ENCODE results near the gene TCF7L2.

Gene TCF7L2

DNA sequence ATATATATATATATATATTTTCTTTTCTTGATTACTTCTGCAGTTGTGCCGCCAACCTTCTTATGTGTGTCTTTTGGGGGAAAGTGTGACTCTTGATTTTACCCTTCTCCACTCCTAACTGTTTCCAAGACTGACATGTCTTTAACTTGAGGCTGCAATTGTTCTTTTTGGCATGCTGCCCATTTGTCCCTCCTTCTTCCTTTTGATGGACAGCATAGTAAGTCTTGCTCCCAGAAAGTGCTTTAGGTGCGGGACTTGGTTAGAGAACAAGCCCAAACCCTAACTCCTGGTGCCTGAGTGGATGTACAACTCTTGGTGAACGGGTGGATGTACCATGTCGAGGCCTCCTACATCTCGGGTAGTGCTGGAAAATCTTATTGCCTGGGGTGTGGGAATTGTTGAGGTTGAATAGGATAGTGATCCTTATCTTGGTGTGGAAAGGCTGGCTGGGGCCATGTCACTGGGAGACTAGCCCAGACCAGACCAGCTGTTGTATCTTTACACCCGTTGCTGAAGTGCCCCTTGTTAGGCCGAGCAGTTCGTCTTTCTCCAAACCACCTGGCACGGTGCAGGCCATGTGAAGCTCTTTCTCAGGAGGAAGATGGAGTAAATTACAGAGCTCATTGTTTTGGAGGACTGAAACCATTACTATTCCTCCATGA is 16.3 kb downstream of the TCF7L2 start:
- no peak for DNase-seq

DNA sequence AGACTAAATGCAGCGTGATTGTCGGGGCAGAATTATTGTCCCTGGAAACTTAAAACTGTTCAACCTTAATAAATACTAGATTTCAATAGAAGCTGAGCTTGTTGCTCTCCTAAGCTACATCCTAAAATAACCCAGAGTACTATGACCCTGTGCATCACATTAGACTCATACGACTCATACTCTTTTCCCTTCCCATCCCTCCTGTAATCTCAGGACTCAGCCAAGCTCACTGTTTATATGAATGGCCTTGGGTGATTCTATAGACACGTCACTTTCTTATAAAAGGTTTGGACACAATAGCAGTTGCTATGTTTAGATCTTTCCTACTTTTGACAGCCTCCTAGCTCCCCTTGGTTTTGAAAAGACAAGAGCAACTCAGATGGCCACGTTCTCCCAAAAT is 17.2 kb downstream of the TCF7L2 start:
- DNase-seq = no peak

DNA sequence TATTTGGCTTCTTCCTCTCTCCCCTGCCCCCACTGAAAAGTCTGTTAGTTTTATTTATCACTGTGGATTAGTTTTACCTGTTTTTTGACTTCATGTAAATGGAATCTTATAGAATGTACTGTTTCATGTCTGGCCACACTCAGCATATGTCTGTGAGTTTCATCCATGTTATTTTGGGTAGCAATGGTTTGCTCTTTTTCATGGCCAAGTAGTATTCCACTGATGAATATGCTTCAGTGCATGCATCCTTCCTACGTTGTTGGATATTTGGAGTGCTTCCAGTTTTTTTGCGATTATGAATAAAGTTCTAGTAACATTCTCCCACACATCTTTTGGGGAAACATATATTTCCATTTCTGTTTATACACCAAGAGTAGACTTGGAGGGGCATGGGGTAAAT is 19.1 kb downstream of the TCF7L2 start:
- DNase-seq = no peak

DNA sequence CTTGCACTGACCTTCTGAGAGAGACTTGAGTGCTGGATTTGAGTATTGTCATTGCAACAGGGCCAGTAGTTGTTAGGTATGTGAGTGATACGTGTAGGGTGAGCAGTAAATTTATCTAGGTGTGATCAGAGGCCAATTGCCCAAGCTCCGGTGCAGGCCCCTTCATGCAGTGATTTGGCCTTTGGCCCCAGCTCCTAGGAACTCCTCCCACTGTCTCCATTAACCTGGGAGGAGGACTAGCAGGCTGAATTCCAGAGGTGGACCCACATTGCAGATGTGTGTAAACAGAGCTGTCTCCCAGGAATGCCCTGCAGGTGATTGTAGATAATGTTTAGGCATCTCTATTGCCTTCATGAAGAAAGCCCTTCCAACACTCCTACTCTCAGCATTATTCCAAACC is 19.5 kb downstream of the TCF7L2 start:
- DNase-seq = no peak

DNA sequence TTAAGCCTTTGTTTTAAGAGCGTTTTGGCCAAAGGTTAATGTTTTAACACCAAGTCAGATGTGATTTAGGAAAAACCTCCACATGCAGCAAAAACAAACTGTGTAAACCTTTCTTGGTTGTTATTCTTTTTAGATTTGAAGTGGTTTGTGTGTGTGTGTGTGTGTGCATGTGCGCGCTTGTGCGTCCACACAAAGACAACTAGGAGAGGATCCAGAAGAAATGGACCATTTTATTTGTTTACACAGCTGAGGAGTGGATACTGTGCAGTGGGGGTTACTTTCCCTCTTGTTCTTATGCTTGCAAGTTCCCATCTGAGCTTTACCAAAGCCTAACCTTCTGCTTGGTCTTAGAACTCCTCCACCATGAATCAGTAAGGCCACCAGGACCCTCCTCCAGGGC is 20.0 kb downstream of the TCF7L2 start:
- no peak for DNase-seq

DNA sequence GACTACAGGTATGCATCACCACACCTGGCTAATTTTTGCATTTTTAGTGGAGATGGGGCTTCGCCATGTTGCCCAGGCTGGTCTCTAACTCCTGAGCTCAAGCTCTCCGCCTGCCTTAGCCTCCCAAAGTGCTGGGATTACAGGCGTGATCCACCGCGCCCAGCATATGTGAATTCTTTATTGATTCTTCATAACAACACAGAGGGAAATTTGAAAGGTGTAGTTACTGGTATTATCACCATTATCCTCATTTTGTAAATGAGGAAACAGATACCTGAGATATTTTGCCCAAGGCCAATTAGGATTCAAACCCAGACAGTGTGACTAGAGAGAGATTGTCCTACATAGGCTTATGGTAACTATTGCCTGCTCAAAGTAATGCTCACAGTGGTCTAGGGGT is 22.6 kb downstream of the TCF7L2 start:
- DNase-seq = no peak

DNA sequence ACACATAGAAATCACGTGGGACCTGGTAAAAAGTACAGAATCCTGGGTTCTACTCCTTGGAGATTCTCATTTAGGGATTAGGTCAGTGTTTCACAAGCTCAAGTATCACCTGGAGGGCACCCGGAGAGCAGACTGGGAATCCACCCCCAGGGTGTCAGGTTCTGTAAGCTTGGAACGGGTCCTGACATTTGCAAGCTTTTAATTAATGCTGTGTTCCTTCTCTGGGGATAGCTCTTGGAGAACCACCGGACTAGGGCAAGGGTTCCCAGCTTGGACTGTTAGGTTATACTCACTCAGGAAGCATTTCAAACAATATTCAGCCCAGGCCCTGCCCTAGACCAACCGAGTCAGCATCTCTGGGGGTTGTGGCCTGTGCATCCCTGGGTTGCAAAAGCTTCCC is 23.0 kb downstream of the TCF7L2 start:
- DNase-seq = no peak

DNA sequence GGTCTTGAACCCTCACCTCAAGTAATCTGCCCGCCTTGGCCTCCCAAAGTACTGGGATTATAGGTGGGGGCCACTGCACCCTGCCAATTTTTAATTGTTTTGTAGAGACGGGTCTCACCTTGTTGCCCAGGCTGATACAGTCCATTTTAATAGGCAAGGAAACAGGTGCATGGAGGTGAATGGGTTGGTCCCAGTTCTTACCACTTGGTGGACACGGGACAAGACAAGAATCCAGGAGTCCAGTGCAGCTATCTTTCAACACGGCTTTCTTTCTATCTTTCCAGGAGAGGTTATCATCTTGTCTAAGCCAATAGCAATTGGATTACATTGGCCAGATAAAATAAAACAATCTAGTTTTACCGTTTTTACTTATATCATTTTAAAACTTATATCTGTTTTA is 23.8 kb downstream of the TCF7L2 start:
- DNase-seq = no peak

DNA sequence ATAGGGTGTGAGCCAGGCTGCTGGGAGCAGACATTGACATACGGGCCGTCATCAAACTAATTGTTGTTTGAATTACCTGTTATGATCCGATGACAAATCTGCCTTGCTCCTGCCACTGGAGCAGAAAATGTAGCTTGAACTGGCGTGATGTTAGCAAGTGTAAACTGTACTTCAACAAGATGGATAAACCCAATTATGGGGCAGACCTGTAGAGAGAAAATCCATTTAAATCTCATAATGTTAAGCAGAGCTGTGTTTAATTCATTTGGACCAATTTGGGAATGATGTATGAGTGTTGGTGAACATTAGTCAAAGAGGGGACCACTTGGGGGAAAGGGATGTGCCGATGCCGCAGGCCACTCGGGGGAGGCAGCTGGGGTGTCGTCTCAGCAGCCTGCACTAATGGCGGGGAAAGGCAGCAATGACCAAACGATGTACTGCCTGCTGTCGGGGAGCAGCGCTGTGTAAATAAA is 27.4 kb downstream of the TCF7L2 start:
- DNase-seq = no peak

DNA sequence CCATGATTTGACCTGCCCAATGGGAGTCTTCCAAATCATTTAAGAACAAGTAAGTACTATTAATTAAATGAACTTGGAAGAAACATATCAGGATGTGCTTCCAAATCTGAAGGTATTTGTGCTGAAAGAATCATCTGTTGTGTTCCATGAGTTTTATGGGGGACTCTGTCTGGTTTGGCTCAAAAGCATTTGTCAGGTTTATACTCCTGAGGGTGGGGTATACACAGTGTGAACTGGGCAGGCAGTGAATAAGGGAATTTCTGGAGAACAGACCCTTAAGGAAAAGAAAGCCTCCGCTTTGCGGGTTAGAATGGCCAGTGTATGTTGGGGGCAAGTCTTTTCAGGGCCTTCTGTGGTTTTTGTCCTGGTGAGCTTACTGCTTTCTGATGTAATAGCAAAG is 29.9 kb downstream of the TCF7L2 start:
- no peak for DNase-seq

DNA sequence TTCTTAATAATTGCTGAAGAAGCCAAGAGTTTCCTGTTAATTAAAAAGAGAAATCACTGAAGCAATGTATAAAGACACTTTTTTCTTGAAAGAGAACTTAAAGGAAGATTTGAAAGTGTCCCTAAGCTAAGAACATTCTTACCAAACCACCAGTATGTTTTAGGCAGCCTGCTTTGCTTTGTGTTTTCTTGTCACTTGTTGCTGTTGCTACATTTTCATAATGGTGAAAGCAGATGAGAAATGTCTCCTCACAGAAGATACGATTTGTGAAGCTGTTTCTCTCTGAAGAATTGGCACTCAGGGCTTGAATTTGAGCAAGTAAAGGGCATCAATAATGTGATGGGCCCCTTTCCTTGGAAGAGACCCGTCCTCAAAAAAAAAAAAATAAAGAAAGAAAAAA is 30.9 kb downstream of the TCF7L2 start:
- DNase-seq = no peak

DNA sequence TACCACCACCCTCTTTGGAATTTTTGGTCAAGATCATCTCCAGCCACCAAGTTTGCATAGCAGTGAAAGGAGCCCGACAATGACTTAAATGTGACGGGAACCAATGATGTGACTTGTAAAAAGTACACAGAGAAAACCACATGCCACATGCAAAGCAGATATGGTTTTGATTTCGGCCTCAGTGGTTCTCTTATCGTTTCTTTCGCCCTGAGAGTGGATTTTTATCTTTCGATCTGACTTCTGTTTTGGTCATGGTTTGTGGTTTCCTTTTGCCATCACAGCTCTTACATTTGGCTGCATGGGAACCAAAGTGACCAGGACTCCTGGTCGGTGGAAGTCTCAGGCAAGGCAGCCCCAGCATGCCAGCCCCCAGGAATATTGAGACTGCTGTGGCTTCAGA is 31.5 kb downstream of the TCF7L2 start:
- peak in 1 of 2 donors; percentile 5 for DNase-seq

DNA sequence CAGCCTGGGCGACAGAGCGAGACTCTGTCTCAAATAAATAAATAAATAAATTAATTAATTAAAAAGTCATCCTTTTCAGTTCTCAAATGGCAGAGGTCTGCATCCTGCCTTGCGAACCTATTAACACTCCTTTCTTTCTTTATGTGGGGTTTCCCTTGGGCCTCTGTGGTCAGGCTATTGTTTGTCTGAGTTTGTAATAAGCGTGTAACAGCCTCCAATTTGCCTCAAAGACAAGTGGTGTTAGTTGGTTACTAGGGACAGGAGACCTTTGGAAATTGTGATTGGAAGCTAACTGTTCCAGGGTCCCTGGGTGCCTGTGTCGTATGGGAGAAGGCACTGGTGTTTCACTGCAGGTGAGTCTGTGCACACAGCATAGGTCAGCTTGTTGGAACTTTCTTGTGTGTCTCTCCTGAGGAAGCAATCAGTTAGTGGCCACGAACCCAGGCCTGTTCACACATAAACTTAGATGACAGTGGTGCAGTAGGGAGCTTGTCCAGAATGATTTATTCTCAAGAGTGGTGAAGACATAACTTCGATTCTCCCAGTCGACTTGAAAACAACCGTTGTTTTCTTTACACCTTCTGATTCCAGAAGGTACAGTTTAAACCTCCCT is 33.5 kb downstream of the TCF7L2 start:
- DNase-seq = no peak

DNA sequence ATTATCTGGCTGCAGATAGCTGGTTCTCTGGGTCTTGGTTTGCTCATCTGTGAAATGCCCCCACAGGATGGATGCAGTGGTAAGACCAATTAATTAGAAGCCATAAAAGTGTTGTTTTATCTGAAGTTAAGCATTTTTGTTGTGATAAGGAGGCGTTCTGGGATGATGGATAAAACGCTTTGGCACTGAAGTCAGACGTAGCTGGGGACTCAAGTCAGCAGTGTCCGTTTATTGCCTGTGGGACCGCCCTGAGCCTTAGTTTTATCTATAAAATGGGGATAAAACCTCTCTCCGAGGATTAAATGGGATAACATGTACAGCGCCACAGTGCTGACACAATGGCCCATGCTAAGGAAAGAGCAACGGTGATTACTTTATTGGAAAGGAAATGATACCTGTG is 34.7 kb downstream of the TCF7L2 start:
- DNase-seq = no peak

DNA sequence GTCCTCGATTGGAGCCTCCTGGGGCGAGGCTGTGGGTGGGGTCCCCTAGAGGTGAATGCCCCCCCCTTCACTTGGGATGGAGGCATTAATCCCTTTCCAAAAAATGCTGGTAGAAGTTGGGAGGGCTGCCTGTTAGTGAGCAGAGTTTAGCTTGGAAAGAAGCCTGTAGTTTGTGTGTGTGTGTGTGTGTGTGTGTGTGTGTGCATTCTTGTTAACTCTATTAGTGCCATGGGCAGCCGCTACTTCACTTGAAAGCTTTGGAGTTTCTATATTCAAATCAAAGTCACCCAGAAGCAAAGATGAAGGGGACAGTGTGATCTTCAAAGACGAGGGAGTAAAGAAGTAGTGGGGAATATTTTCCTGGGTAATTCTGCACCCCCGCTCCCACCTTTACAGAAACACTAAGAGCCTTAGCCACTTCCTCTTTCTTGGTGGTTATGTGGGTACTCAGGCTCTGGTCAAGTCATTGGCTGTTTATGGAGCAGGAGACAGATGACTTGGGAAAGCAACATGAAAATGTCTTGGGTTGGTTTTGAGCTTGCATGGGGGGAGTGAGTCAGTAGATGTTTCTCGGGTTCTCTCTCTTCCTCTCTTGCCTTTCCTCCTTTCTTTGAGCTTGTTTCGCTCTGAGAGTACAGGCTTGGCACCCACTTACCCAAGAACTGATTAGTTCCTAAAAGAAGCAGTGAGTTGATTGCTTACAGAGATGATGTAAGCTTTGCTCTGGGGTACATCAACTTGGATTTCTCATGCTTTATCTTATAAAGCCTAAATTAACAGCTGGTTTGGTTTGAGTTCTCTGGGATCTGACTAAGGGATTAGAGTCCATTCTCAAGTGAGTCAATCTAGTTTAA is 35.9 kb downstream of the TCF7L2 start:
- no peak for DNase-seq

DNA sequence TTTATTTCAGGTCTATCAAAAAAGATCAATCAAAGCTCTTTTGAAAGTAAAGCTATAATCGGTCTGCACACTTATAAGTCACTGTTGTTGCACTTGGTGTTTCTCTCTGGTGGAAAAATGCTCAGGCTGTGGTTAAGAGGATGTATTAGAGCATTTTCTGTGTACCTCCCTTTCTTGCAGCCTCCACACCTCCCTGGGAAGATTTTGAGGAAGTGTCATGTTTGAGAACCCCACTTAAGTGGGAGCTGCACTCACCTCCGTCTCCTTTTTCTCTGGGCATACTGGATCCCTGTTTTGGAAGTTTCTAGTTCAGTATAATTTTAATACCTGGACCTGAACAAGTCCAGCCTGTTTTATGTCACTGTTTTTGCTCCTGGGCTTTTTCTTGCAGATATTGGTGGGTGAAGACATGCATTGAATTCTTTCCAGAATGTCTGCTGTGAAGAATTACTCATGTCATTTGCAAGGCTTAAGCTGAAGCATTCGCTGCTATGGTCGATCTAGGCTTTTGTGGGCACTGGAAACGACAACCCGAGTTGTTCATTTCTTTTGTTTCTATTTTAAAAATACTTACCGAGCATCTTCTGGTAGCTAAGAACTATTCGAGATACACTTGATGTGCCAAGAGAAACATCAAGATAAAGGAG is 36.6 kb downstream of the TCF7L2 start:
- no peak for DNase-seq

DNA sequence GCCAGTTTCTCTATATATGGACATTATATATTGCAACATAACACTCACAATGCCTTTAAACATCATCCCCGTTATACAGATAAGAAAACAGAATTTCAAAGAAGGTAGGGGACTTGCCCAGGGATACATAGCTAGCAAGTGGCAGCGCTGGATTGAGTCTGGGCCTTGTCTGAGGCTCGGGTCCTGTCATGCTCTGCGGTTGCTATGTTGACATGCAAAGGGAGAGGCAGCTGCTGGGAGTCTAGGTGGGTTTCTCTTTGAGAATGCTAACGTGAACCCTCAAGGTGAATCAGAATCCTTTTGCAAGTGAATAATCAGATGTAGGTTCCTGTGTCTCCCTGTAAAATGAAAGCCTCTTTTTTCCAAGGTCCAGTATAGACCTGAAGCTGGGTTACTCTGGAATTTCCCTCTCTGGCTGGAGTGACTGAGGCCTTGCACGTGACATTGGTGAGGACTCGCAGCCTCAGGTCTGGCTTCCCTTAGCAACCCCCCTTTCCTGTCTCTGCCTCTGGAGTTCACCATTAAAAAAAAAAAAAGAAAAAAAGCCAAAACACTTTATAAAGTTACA is 38.9 kb downstream of the TCF7L2 start:
- no peak for DNase-seq

DNA sequence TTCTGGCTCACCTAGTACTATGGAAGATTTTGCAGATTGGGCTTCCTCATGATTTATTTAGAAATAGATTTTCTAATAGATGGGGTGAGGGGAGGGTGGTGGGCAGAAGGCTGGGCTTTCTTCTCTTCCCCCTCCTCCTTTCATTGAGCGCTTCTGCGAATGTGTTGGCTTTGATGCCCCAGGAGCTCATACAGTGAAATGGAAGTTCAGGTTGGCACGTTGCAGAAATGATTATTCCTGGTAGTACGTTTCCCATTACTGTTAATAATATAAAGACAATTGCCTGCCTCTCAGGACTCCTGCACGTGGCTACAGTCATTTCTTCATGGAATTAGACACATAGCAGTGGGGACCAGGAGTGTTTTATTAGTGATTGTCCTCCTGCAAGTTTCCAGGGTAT is 39.8 kb downstream of the TCF7L2 start:
- DNase-seq = no peak

DNA sequence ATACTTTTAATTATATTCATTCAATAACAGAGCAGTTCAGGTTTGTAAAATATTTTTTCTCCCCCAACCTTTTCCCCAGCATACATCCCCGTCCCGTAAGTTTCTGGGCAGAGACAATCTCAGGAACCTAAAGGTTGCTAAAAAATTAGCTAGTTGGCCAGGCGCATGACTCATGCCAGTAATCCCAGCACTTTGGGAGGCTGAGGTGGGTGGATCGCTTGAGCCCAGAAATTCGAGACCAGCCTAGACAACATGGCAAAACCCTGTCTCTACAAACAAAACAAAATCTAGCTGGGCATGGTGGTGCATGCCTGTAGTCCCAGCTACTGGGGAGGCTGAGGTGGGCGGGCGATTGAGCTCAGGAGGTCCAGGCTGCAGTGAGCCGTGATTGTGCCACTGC is 40.2 kb downstream of the TCF7L2 start:
- no peak for DNase-seq

DNA sequence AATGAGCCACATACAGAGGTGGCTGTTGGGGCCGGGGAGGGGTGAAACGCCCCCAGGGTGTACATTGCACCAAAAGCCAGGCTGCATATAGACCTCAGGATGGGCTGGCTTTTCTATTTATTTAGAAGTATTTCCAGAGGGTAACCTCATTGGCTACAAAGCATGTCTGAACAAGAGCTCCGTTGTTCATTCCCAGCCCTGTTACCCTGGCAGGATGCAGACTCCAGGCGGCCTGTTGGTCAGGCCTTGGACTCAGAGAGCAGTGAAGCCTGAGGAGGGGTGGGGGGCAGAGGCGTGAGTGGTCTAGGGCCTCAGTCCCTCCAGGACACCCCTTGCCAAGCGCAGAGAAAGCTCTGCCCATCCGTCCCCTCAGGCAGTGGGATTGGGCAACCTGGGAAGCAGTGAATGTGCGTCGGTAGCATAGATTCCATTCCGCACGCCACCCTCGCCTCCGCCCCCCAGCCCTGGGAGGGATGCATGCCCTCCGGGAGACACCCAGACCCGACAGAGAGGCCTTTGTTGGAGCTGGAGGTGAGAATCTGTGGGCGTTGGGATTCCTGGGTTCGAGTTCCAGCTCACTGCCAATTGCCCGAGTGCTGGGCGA is 41.9 kb downstream of the TCF7L2 start:
- no peak for DNase-seq

DNA sequence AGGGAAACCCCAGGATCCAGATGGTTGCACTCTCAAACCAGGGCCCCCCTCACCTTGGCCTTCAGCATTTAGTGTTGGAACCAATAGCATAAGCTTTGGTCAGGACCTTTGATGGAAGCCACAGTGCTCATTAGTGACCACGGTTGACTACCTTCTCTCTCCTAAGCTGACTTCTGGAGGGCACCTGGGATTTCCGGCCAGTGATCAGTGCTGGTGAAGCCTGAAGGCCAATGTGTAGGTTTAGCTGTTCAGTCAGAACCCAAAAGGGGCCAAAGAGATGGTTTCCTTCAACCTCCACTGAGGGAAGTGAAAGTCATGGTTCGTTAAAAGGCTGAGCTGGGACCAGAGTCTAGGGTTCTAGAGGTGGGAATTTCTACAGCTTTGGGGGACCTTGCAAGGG is 46.4 kb downstream of the TCF7L2 start:
- no peak for DNase-seq

DNA sequence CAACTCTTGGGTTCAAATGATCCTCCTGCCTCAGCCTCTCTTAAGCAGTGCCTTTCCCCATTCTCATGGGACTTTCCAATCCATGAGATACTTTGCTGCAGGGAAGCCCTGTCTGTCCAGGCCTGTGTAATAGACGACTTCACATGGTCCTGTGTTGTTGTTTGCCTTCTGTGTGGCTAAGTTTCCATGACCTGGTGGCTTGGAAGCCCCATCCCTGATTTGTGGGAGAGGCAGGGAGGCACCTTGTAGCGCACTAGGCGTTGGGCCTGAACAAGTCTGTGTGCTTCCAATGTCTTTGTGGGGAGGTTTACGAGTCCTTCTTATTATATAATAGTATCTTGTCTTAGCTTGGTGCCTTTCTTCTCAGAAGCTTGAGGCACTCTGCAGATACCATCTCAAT is 49.1 kb downstream of the TCF7L2 start:
- DNase-seq = no peak

DNA sequence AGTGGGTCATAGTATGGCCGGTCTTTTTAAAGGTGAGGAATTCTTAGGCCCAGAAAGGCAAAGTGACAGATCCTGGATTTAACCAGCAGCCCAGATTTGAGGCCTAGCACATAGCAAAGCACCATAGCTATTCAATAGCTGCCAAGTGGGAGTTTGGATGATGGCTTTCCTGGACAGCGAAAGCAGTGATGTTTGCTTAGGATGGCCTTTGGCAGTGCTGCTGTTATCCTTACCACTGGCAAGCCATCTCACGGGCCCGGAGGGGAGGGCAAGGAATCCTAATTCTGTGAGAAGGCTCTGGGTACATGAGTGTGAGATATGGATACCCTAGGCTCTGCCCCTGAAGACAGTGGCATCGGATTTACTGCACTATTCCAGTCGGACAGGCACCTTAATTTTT is 50.4 kb downstream of the TCF7L2 start:
- no peak for DNase-seq
